Measurements from ENCODE around the gene AP3D1. TPM values are rescaled to one million over a fixed set of nuclear protein-coding genes. Genes with fewer than 3 reads are reported as not detected.
"Not testable (repeated sequence)": the region's sequence is repeated elsewhere in the genome, so short reads cannot be mapped to it uniquely, and the experiment has no call there.

AP3D1 gene
- total and polyA plus RNA-seq, 11 donors: 63.1 to 124 (median 103) TPM

- no peaks in the 10 kb centered on the region for H3K9me3 ChIP-seq
- H3K27me3 ChIP-seq: no peaks in the 10 kb centered on the region
- intact Hi-C loops (cut with DNase I): loop anchor here in 3 of 10 donors (2.0 to 5.0 kb wide), 3 partner anchors 51 to 56 kb away; partner anchors contain the start of gene AP3D1 (in 2 of the 3)
- peak in 1 of 2 donors; percentile 86 for TF ChIP-seq POLR2A (IDR thresholded peaks at IDR 0.05)
- TF ChIP-seq CTCF (IDR thresholded peaks at IDR 0.05): peak in 10 of 12 donors; percentile 24 to 69 (median 52)
- H3K4me1 ChIP-seq: peaks cover 0 to 56% (median 34%) of the 10 kb centered on the region in 12 donors
- peak within 1 kb of the TSS; percentile 89 to 99 (median 92) for H3K27ac ChIP-seq
- WGBS, 4 donors: 1 to 2% (median 1%) methylated on average over 12 to 56 of the region's 56 CpGs
- peak in 4 of 5 donors; percentile 91 to 95 (median 92) for DNase-seq
- H3K4me3 ChIP-seq: peak within 1 kb of the TSS; percentile 32 to 94 (median 72)
- peak; percentile 17 to 76 (median 62) for ATAC-seq
- peaks cover 0 to 30% (median 20%) of the 10 kb centered on the region in 9 donors for H3K36me3 ChIP-seq
Observed at GRCh38 chr19:2096034-2096479, 55.3 kb downstream of the AP3D1 start, which contains the start of gene MOB3A. MOB3A (minus strand) TSS chr19:2096326; CDS start chr19:2078560, 17,766 bp downstream.

- intact Hi-C loops (cut with DNase I); H3K27me3 ChIP-seq; ATAC-seq; H3K9me3 ChIP-seq; DNase-seq: not testable (repeated sequence)
- Histone ChIP-seq H3K27ac (peak overlapping the region in 8 of 12 donors; percentile 13 to 98 (median 34)), H3K4me3 (peak overlapping the region in 1 of 12 donors; percentile 37), H3K36me3 (peaks cover 0 to 10% (median 5%) of the 10 kb centered on the region in 9 donors), H3K4me1 (peaks cover 4 to 87% (median 43%) of the 10 kb centered on the region in 12 donors)
- 92 to 95% (median 93%) methylated on average over 13 of the region's 13 CpGs for WGBS, 4 donors
Observed at GRCh38 chr19:2091926-2092525, 59.3 kb downstream of the AP3D1 start.

GRCh38 chr19:2089727-2090053, 61.7 kb downstream of the AP3D1 start:
- Histone ChIP-seq H3K27me3 (no peaks in the 10 kb centered on the region), H3K9me3 (no peaks in the 10 kb centered on the region), H3K4me1 (peaks cover 4 to 100% (median 31%) of the 10 kb centered on the region in 12 donors), H3K4me3 (peak overlapping the region in 1 of 12 donors; percentile 37), H3K27ac (peak overlapping the region in 9 of 12 donors; percentile 30 to 98 (median 49)), H3K36me3 (peaks cover 0 to 14% (median 8%) of the 10 kb centered on the region in 9 donors)
- ATAC-seq: no peak
- TF ChIP-seq POLR2A (IDR thresholded peaks at IDR 0.05) (no peak), CTCF (IDR thresholded peaks at IDR 0.05) (no peak)
- no peak for DNase-seq
- intact Hi-C loops (cut with DNase I): no loop called here
- 49 to 80% (median 71%) methylated on average over 2 of the region's 2 CpGs for WGBS, 4 donors

- Histone ChIP-seq H3K9me3 (no peaks in the 10 kb centered on the region), H3K36me3 (peaks cover 0 to 19% (median 9%) of the 10 kb centered on the region in 9 donors), H3K4me3 (no peak overlapping the region), H3K27ac (peak overlapping the region in 8 of 12 donors; percentile 30 to 98 (median 49)), H3K4me1 (peaks cover 1 to 99% (median 28%) of the 10 kb centered on the region in 12 donors), H3K27me3 (no peaks in the 10 kb centered on the region)
- intact Hi-C loops (cut with DNase I): no loop called here
- no peak for TF ChIP-seq CTCF (IDR thresholded peaks at IDR 0.05)
- no peak for TF ChIP-seq POLR2A (IDR thresholded peaks at IDR 0.05)
- ATAC-seq: no peak
- WGBS, 4 donors: 76 to 78% (median 78%) methylated on average over 16 of the region's 16 CpGs
- no peak for DNase-seq
Observed at GRCh38 chr19:2089001-2089711, 62.2 kb downstream of the AP3D1 start.
